K562 (cell line): ENCODE results near the gene NPR2. TPM values are rescaled to one million over a fixed set of nuclear protein-coding genes. Genes with fewer than 3 reads are reported as not detected.

Experiments
- ATAC-seq: fragments of 200-7000 bp; cut with Tn5 transposase; 3 replicates; pipeline ENCODE4 v1.9.1; 2020; ENCODE audit warnings: moderate library complexity
- BruUV-seq: library from RNA; stranded (reverse); fragments of 400-500 nt; replicated peaks from 2 replicates; lab custom pipeline; 2021; lab: Mats Ljungman, UMichigan
- CTCF ChIA-PET: fragments of 300-600 bp; formaldehyde crosslinking; extraction: SDS; loops from one replicate; lab custom pipeline; 2021; ENCODE audit warnings: low intra/inter-chr PET ratio; lab: Yijun Ruan, JAX
- POLR2A ChIA-PET: fragments of 300-600, 350-650 bp; sonication (Branson Sonifier 250); formaldehyde crosslinking; extraction: SDS; loops from one replicate; lab custom pipeline; 2021; ENCODE audit warnings: antibody characterized with exemption, inconsistent platforms; lab: Yijun Ruan, JAX
- DNase-seq, 4 experiments: peaks; one replicate each; pipeline versions ENCODE4 v3.0.0 to v3.0.0-alpha.2; 2011 to 2018; ENCODE audit warnings: low spot score in 3 of 4, mixed read lengths in 3 of 4; ENCODE audit errors: extremely low read depth in 1 of 4
- FAIRE-seq: peaks from 2 replicates; lab custom pipeline; 2011; peaks lifted over from hg19 to GRCh38; lab: Jason Lieb, UNC
- H2AFZ ChIP-seq: 2 replicates; pipeline ENCODE4 v1.6.0; 2011; ENCODE audit warnings: low read depth, low read length, control low read depth, inconsistent platforms
- H3K27ac ChIP-seq: fragments of 200-600 bp; 3 replicates; pipeline ENCODE4 v1.8.0; 2011; ENCODE audit warnings: low read depth, mild to moderate bottlenecking, control low read depth, inconsistent platforms, low read length, moderate library complexity, mixed read lengths; ENCODE audit errors: extremely low read depth
- H3K27me3 ChIP-seq, 2 experiments: fragments of 300-600 bp in 1 of 2; 2 replicates in 1 of 2; 3 replicates in 1 of 2; pipeline versions ENCODE4 v1.6.0 to v1.8.0; 2011; ENCODE audit warnings: inconsistent platforms in 2 of 2, low read length in 2 of 2, mild to moderate bottlenecking in 1 of 2, mixed read lengths in 1 of 2, moderate library complexity in 1 of 2; ENCODE audit not compliant: control insufficient read depth in 2 of 2, insufficient read depth in 2 of 2
- H3K36me3 ChIP-seq: fragments of 300-600 bp; 3 replicates; pipeline ENCODE4 v1.8.0; 2011; ENCODE audit warnings: mild to moderate bottlenecking, low read length, inconsistent platforms; ENCODE audit not compliant: control insufficient read depth, insufficient read depth
- H3K4me1 ChIP-seq, 2 experiments: fragments of 200-600 bp in 1 of 2; replicated peaks in 1 of 2; 2 replicates in 1 of 2; 3 replicates in 1 of 2; pipeline versions ENCODE4 v1.5.1 to v1.8.0; 2011; ENCODE audit warnings: inconsistent platforms in 2 of 2, low read length in 2 of 2, mild to moderate bottlenecking in 1 of 2, mixed read lengths in 1 of 2, moderate library complexity in 1 of 2; ENCODE audit not compliant: control insufficient read depth in 2 of 2, insufficient read depth in 2 of 2
- H3K4me2 ChIP-seq: 2 replicates; pipeline ENCODE4 v1.6.1; 2011; ENCODE audit warnings: low read length, control low read depth, inconsistent platforms, mixed read lengths; ENCODE audit not compliant: insufficient read depth
- H3K4me3 ChIP-seq: fragments of 200-600 bp; sonication (generic), shearing (Covaris generic); 2 replicates; pipeline ENCODE4 v1.5.1; 2016; ENCODE audit warnings: control low read depth, inconsistent platforms
- H3K79me2 ChIP-seq: fragments of 200-600 bp; 3 replicates; pipeline ENCODE4 v1.8.0; 2011; ENCODE audit warnings: low read length, inconsistent platforms; ENCODE audit not compliant: control insufficient read depth, insufficient read depth
- H3K9ac ChIP-seq, 2 experiments: 2 replicates each; pipeline versions ENCODE4 v1.6.0 to v1.6.1; 2011; ENCODE audit warnings: low read depth in 2 of 2, low read length in 2 of 2, control low read depth in 1 of 2, inconsistent platforms in 1 of 2, mild to moderate bottlenecking in 1 of 2, mixed read lengths in 1 of 2; ENCODE audit not compliant: insufficient read depth in 1 of 2
- H3K9me1 ChIP-seq: one replicate; pipeline ENCODE4 v1.6.0; 2011; ENCODE audit warnings: inconsistent platforms, mild to moderate bottlenecking, low read length, moderate library complexity; ENCODE audit not compliant: control insufficient read depth, insufficient read depth
- H3K9me3 ChIP-seq: replicated peaks from 2 replicates; pipeline ENCODE4 v1.5.1; 2011; ENCODE audit warnings: low read depth, low read length, inconsistent platforms; ENCODE audit not compliant: control insufficient read depth, insufficient read depth
- H4K20me1 ChIP-seq: replicated peaks from 2 replicates; pipeline ENCODE4 v1.6.1; 2011; ENCODE audit warnings: low read length, inconsistent platforms, mixed read lengths; ENCODE audit not compliant: control insufficient read depth, insufficient read depth
- ELF2 ChIP-seq: fragments of 250-450 bp; sonication (Bioruptor Pico); IDR thresholded peaks from 2 replicates; pipeline ENCODE4 v1.5.0; 2021; ENCODE audit warnings: mild to moderate bottlenecking
- FOXA1 ChIP-seq: fragments of 450-650 bp; IDR thresholded peaks from 2 replicates; pipeline ENCODE4 v1.6.1; 2016; ENCODE audit warnings: mild to moderate bottlenecking, borderline replicate concordance
- GTF2B ChIP-seq: IDR thresholded peaks from 2 replicates; pipeline ENCODE4 v1.6.1; 2011; ENCODE audit not compliant: insufficient read length; ENCODE audit errors: extremely low read depth
- KDM4B ChIP-seq, 2 experiments: fragments of 450-650 bp in 1 of 2; sonication (generic) in 1 of 2; IDR thresholded peaks; 2 replicates each; pipeline ENCODE4 v1.6.1; 2016 to 2017; ENCODE audit warnings: borderline replicate concordance in 2 of 2, antibody characterized with exemption in 1 of 2, low read depth in 1 of 2, mild to moderate bottlenecking in 1 of 2
- KDM5B ChIP-seq: fragments of 200-600 bp; sonication (generic); IDR thresholded peaks from 2 replicates; pipeline ENCODE4 v1.6.1; 2012; ENCODE audit warnings: low read depth, mild to moderate bottlenecking, moderate library complexity, low read length, control low read depth, inconsistent platforms; ENCODE audit not compliant: insufficient replicate concordance
- LARP7 ChIP-seq: fragments of 450-650 bp; IDR thresholded peaks from 2 replicates; pipeline ENCODE4 v1.6.1; 2016
- MEIS2 ChIP-seq: fragments of 450-650 bp; IDR thresholded peaks from 2 replicates; pipeline ENCODE4 v1.6.1; 2014; ENCODE audit warnings: mild to moderate bottlenecking; ENCODE audit not compliant: partially characterized antibody
- NFYB ChIP-seq: IDR thresholded peaks from 2 replicates; pipeline ENCODE4 v1.6.1; 2011; ENCODE audit warnings: mild to moderate bottlenecking, moderate library complexity; ENCODE audit not compliant: insufficient read length; ENCODE audit errors: extremely low read depth
- NR0B1 ChIP-seq: fragments of 450-650 bp; IDR thresholded peaks from one replicate; pipeline ENCODE4 v1.6.1; 2018; ENCODE audit warnings: mild to moderate bottlenecking, moderate library complexity; ENCODE audit not compliant: partially characterized antibody
- RBM25 ChIP-seq: fragments of 200-400 bp; formaldehyde crosslinking; IDR thresholded peaks from 2 replicates; pipeline ENCODE4 v1.6.1; 2018; ENCODE audit warnings: low read length, low read depth, moderate library complexity; ENCODE audit not compliant: severe bottlenecking
- SPI1 ChIP-seq: IDR thresholded peaks from 2 replicates; pipeline ENCODE4 v1.6.1; 2011; ENCODE audit warnings: low read depth, low read length, control low read depth, borderline replicate concordance
- ZNF165 ChIP-seq: fragments of 250-450 bp; sonication (Bioruptor Pico); IDR thresholded peaks from 2 replicates; pipeline ENCODE4 v1.4.0; 2020; ENCODE audit warnings: borderline replicate concordance
- ZNF445 ChIP-seq: fragments of 250-450 bp; sonication (Bioruptor Pico); IDR thresholded peaks from 2 replicates; pipeline ENCODE4 v1.4.0; 2020; ENCODE audit warnings: low read depth, mild to moderate bottlenecking, moderate library complexity
- WGBS: fragments of 100-300 bp; shearing (Covaris generic); methylation state at CpG from one replicate; pipeline ENCODE4 v1.1.6; 2016; ENCODE audit warnings: low coverage, mixed read lengths; ENCODE audit not compliant: insufficient coverage; ENCODE audit errors: missing lambda C conversion rate; 5-methylcytosine and 5-hydroxymethylcytosine counted together
- in situ Hi-C: fragments of 300-500 bp; cut with MboI; formaldehyde crosslinking; loops from 4 replicates; pipeline ENCODE4 v1.15.0; 2018; ENCODE audit warnings: inconsistent platforms, mixed read lengths
- intact Hi-C: fragments of 100-400 bp; cut with micrococcal nuclease; formaldehyde crosslinking; loops from 2 replicates; pipeline ENCODE4 v1.14.2; 2022
- polyA plus RNA-seq, 8 experiments: library from polyadenylated mRNA; depleted of rRNA in 4 of 8; stranded (reverse) in 5 of 8; unstranded in 3 of 8; fragments of >200 nt; fragmentation: Nextera tagmentation in 2 of 8; fragmentation: Illumina TruSeq in 1 of 8; extraction: Ambion mirVana in 2 of 8; extraction: Trizol in 1 of 8; gene quantifications; 2 replicates each; pipeline versions ENCODE4 v1.2.1 to v1.2.3, GENCODE V29; 2011 to 2014; ENCODE audit warnings: inconsistent platforms in 1 of 8, missing spikeins in 1 of 8
- total RNA-seq, 7 experiments: library from RNA; depleted of rRNA in 6 of 7; stranded (reverse); fragments of >200 nt in 6 of 7; fragmentation: Illumina TruSeq in 2 of 7; extraction: Trizol in 2 of 7; gene quantifications; 2 replicates each; pipeline versions ENCODE4 v1.2.1 to v1.2.3, GENCODE V29; 2011 to 2021; ENCODE audit warnings: low replicate concordance in 1 of 7
- TF ChIP-seq, protein P1 (sequence below): fragments of 250-450 bp; sonication (Bioruptor Pico); IDR thresholded peaks from 2 replicates; pipeline ENCODE4 v1.6.1; 2021; ENCODE audit warnings: mild to moderate bottlenecking

The NPR2 gene
- total and polyA plus RNA-seq, 9 of the 15 experiments (the other 6 are each of a cell fraction or from before 2014, with no cell fraction given): 2.4 to 12.9 (median 6.0) TPM

DNA sequence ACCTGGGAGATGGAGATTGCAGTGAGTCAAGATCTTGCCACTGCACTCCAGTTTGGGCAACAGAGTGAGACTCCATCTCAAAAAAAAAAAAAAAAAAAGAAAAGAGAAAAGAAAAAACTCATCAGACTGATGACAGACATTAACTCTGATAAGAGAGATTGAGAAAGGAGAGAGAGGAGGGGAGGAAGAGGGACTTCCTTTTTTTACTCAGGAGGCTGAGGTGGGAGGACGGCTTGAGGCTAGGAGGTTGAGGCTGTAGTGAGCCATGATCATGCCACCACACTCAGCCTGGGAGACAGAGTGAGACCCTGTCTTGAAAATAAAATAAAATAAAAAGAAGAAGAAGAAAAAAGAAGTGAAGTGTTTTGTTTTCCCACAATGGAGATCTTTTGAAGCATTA is 27.6 kb upstream of the NPR2 start:
- in situ Hi-C loops: no loop called here
- intact Hi-C loops: no loop called here
- H3K9me1 ChIP-seq: no peaks in the 10 kb centered on the region
- CTCF ChIA-PET: no interaction called here
- TF ChIP-seq NFYB (no peak), SPI1 (peak; percentile 67; the same call in 1 of the 2 replicates), ZNF165 (no peak), MEIS2 (peak; percentile 7), RBM25 (peak; percentile 12)
- TF ChIP-seq, protein P1, sequence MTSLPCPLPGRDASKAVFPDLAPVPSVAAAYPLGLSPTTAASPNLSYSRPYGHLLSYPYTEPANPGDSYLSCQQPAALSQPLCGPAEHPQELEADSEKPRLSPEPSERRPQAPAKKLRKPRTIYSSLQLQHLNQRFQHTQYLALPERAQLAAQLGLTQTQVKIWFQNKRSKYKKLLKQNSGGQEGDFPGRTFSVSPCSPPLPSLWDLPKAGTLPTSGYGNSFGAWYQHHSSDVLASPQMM (CRISPR knock-in tag): no peak
- TF ChIP-seq, all 486 proteins: peak for 3
- Histone ChIP-seq H3K4me3 (no peak overlapping the region), H3K36me3 (no peaks in the 10 kb centered on the region), H3K27ac (no peak overlapping the region), H2AFZ (no peak overlapping the region), H3K4me1 (no peaks in the 10 kb centered on the region), H3K4me2 (no peak overlapping the region), H3K9ac (no peak overlapping the region), H3K27me3 (no peaks in the 10 kb centered on the region), H3K79me2 (peaks cover 40% of the 10 kb centered on the region), H4K20me1 (no peaks in the 10 kb centered on the region), H3K9me3 (no peaks in the 10 kb centered on the region)
- no TSS peak for BruUV-seq
- ATAC-seq: no peak
- POLR2A ChIA-PET: no interaction called here
- no peak for FAIRE-seq
- no peak for DNase-seq
- 80% methylated on average over 1 of the region's 1 CpG for WGBS

DNA sequence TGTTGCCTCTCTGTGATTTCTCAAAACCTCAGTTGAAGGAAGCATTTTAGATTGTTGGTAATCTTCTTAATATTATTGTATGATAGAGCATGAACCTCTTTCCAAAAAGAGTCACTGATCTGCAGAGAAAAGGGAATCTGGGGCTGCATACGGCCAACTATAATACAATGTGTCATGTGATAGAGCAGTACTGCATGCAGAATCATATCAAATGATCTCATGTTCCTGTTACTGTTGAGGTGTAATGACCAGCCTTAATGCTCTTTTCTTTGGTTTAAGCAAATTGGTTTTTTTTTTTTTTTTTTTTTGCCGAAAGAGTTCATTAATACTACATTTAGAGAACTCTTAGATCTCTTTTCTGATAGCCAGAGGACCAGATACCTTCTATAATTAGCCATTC is 24.4 kb upstream of the NPR2 start:
- Histone ChIP-seq H3K27me3 (no peaks in the 10 kb centered on the region), H3K4me1 (peaks cover 0 to 7% of the 10 kb centered on the region in 2 experiments; a peak in 1 of 5 replicates), H3K4me3 (no peak overlapping the region), H3K4me2 (no peak overlapping the region), H3K79me2 (peaks cover 32% of the 10 kb centered on the region), H3K36me3 (0 out of 3 replicates have a peak, but pooled peaks cover under 1% of the 10 kb centered on the region), H3K27ac (no peak overlapping the region), H2AFZ (no peak overlapping the region), H3K9ac (no peak overlapping the region), H3K9me3 (no peaks in the 10 kb centered on the region), H4K20me1 (no peaks in the 10 kb centered on the region), H3K9me1 (no peaks in the 10 kb centered on the region)
- FAIRE-seq (no peak), DNase-seq (no peak), ATAC-seq (no peak)
- ChIA-PET CTCF (no interaction called here), POLR2A (interaction anchor here (1.0 kb wide), 1 partner anchor 9 kb away, joined by 3 read pairs; no protein-coding TSS in a partner anchor)
- intact Hi-C loops: no loop called here
- WGBS: 67% methylated on average over 1 of the region's 2 CpGs
- in situ Hi-C loops: no loop called here
- BruUV-seq: no TSS peak
- TF ChIP-seq FOXA1: no peak
- no peak for TF ChIP-seq ZNF445
- TF ChIP-seq KDM5B: no peak
- TF ChIP-seq GTF2B: no peak
- no peak for TF ChIP-seq KDM4B (IDR thresholded peaks at IDR 0.05; ENCODE audit: borderline replicate concordance in 2 of 2, low read depth in 1 of 2)
- no peak for TF ChIP-seq NR0B1
- no peak for TF ChIP-seq ELF2 (CRISPR knock-in tag)
- TF ChIP-seq LARP7: no peak
